ENCODE results near the gene SCD.

DNA sequence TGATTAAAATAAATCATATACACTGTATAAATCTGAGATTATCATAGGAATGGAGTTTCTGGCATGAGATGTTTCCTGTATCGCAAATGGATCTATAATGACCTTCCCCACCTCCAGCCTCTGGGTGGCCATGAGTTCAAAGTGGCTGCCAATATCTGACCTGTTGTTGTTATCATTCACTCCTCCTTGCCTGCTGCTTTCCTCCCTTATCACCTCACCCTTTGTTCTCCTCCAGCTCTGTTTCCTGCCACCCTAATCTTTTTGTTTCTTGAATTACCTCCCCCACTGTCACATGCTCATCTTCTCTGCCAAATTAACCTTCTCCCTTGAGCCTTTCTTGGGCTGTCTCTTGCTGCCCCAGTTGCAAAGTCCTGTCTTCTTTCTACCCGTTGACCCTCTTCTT lies 12.0 kb downstream of the SCD start:
- TF ChIP-seq, protein P1, sequence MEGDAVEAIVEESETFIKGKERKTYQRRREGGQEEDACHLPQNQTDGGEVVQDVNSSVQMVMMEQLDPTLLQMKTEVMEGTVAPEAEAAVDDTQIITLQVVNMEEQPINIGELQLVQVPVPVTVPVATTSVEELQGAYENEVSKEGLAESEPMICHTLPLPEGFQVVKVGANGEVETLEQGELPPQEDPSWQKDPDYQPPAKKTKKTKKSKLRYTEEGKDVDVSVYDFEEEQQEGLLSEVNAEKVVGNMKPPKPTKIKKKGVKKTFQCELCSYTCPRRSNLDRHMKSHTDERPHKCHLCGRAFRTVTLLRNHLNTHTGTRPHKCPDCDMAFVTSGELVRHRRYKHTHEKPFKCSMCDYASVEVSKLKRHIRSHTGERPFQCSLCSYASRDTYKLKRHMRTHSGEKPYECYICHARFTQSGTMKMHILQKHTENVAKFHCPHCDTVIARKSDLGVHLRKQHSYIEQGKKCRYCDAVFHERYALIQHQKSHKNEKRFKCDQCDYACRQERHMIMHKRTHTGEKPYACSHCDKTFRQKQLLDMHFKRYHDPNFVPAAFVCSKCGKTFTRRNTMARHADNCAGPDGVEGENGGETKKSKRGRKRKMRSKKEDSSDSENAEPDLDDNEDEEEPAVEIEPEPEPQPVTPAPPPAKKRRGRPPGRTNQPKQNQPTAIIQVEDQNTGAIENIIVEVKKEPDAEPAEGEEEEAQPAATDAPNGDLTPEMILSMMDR (IDR thresholded peaks at IDR 0.05): no peak
- no peak for TF ChIP-seq POLR2A (IDR thresholded peaks at IDR 0.05)
